Heart left ventricle (tissue), 13 donors: ENCODE measurements around the gene PCNX1.

Source experiments
- POLR2A ChIP-seq, 2 donors: fragments of 450-650 bp; IDR thresholded peaks; one replicate each; pipeline ENCODE4 v1.6.1; 2017; ENCODE audit warnings: antibody characterized with exemption in 2 of 2, mild to moderate bottlenecking in 2 of 2, moderate library complexity in 2 of 2
- TF ChIP-seq, protein P1 (sequence below), 12 donors: fragments of 200-600 bp; sonication (generic) in 4 of 12; IDR thresholded peaks; one replicate each; pipeline versions ENCODE4 v1.5.0 to v1.8.0; 2018 to 2022; ENCODE audit warnings: antibody characterized with exemption in 12 of 12, mild to moderate bottlenecking in 5 of 12
- donor health status: ischemic (EF 13 %, LVEDD 7.1; RV severe dilation, severe dysfunction).
- donor health status: DM: no; HTN: yes; CAD: no.
- donor health status: DM: no; HTN: no; CAD: no.
- donor health status: ischemic (EF 25% LVEDD 6.9; RV normal size, moderate dysfunction).
- donor health status: ischemic (EF 25% LVEDD 5.7; RV mildly dilated, moderate dysfunction).
- donor health status: ischemic (EF 35%, LVEDD 5.7; RV mildly dilated, moderate dysfunction).
- donor health status: nonischemic (EF 11% LVEDD 7.7; RV severe dilation, severe dysfunction).
- donor health status: DM: yes; HTN: yes; CAD: no.
- donor health status: PGD.
- donor health status: ischemic (EF 29% LVEDD 5.4; RV normal size, mild dysfunction).
- donor health status: nonischemic (EF 23%, LVEDD 6.1; RV moderate dilation, normal function).

DNA sequence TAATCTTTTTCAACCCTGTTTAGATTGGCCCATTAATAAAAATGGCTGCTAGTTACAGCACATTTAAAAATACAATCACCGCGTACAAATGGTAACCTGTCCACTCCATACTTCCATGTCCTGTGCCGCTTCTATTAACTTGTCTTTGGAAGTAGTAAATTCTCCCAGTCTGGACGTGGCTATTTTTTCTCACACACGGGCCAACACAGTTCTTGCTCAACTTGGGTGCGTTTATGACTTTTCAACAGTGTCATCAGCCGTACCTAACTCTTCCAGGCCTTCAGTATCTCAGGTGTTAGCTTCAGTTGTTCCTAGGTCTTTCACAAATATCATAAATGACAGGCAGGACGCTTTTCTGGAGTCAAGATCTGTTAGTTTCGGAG lies 475 bp upstream of the PCNX1 start:
- TF ChIP-seq, protein P1, sequence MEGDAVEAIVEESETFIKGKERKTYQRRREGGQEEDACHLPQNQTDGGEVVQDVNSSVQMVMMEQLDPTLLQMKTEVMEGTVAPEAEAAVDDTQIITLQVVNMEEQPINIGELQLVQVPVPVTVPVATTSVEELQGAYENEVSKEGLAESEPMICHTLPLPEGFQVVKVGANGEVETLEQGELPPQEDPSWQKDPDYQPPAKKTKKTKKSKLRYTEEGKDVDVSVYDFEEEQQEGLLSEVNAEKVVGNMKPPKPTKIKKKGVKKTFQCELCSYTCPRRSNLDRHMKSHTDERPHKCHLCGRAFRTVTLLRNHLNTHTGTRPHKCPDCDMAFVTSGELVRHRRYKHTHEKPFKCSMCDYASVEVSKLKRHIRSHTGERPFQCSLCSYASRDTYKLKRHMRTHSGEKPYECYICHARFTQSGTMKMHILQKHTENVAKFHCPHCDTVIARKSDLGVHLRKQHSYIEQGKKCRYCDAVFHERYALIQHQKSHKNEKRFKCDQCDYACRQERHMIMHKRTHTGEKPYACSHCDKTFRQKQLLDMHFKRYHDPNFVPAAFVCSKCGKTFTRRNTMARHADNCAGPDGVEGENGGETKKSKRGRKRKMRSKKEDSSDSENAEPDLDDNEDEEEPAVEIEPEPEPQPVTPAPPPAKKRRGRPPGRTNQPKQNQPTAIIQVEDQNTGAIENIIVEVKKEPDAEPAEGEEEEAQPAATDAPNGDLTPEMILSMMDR (IDR thresholded peaks at IDR 0.05): no peak
- no peak for TF ChIP-seq POLR2A (IDR thresholded peaks at IDR 0.05)
